ENCODE results near the gene CXorf38. TPM values are rescaled to one million over a fixed set of nuclear protein-coding genes. Genes with fewer than 3 reads are reported as not detected.

The CXorf38 gene
- total and polyA plus RNA-seq, 2 experiments from 2014 or later, result 9.4 to 12.9 TPM

DNA sequence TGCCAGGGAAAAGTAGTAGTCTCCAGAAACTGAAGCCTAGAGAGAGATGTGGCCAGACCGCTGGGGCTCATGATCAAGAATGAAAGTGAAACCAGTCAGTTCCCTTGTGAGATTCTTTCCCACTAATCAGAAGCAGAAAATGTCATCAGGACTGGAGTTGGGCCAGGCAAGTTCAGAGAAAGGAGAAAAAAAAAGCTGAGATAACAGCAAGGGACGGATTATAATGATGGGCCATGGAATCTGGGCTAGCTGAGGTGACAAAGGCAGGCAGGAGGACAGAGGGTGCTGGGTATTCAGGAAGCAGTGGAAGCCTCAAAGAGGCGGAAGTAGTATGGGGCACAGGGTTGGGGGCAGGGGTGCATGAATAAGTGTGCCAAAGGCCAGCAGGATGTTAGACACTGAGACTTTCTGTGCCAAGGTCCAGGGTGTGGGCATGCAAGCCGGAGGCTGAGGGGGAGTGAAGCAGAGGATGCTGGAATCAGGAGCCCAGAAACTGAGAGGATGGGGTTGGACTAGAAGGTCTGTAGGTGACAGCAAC lies 2.5 kb downstream of the CXorf38 start:
- H3K4me3 ChIP-seq, result peak overlapping the region; percentile 79
- H3K9ac ChIP-seq, result peak overlapping the region; percentile 86
- TF ChIP-seq EZH2phosphoT487 (IDR thresholded peaks at IDR 0.05; ENCODE audit: insufficient read depth, low read depth) (no peak), EZH2 (IDR thresholded peaks at IDR 0.05; ENCODE audit: insufficient read depth, poor library complexity, severe bottlenecking) (no peak)
- H3F3A ChIP-seq (ENCODE audit: insufficient read depth), result peaks cover 17% of the 10 kb centered on the region
- peak overlapping the region; percentile 95 for H3K27ac ChIP-seq
- in situ Hi-C loops (cut with MboI), result no loop called here
- no peaks in the 10 kb centered on the region for H4K20me1 ChIP-seq (ENCODE audit: insufficient read depth)
- peaks cover 8% of the 10 kb centered on the region for H3K4me1 ChIP-seq (ENCODE audit: insufficient read depth)
- DNase-seq, result peak; percentile 80
- H3K9me2 ChIP-seq (ENCODE audit: insufficient read depth), result no peaks in the 10 kb centered on the region
- no peaks in the 10 kb centered on the region for H3K27me3 ChIP-seq (replicated peaks; ENCODE audit: insufficient read depth)
- 1 to 5% methylated on average over 3 to 4 of the region's 4 CpGs for WGBS, 2 experiments (ENCODE audit: low coverage in 1 of 2, low lambda C conversion rate in 2 of 2, missing lambda C conversion rate in 2 of 2)
- H3K36me3 ChIP-seq (ENCODE audit: low read depth), result no peaks in the 10 kb centered on the region; the same call in 1 of the 2 replicates
- H2AFZ ChIP-seq, result peak overlapping the region; percentile 62
- peaks cover 64% of the 10 kb centered on the region for H3K79me2 ChIP-seq (ENCODE audit: insufficient read depth)
- peak overlapping the region; percentile 93 for H3K4me2 ChIP-seq (ENCODE audit: unreplicated experiment)
- no peaks in the 10 kb centered on the region for H3K9me3 ChIP-seq (ENCODE audit: low read depth)

DNA sequence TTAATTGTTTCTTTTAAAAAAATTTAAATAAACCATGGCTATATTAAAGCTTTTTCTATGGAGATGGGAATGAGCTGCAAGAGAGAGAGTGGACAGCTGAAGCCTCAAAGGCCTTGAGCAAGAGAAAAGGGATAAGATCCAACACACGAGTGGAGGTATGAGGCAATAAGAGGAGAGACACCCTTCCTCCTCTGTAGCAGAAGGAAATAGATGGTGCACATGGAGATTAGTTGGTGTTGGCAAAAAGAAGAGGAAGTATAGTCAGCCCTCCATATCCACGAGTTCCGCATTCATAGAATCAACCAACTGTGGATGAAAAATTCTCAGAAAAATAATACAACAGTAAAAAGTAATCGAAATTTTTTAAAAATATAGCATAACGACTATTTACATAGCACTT lies 3.2 kb downstream of the CXorf38 start:
- peak overlapping the region; percentile 93 for H3K4me2 ChIP-seq (ENCODE audit: unreplicated experiment)
- H2AFZ ChIP-seq, result peak overlapping the region; percentile 62; the same call in 1 of the 2 replicates
- H3K79me2 ChIP-seq (ENCODE audit: insufficient read depth), result peaks cover 71% of the 10 kb centered on the region
- peak overlapping the region; percentile 79 for H3K4me3 ChIP-seq
- no peaks in the 10 kb centered on the region for H4K20me1 ChIP-seq (ENCODE audit: insufficient read depth)
- H3K27me3 ChIP-seq (replicated peaks; ENCODE audit: insufficient read depth), result no peaks in the 10 kb centered on the region
- H3K27ac ChIP-seq, result peak overlapping the region; percentile 95
- peak overlapping the region; percentile 86 for H3K9ac ChIP-seq
- WGBS, 2 experiments (ENCODE audit: low coverage in 1 of 2, low lambda C conversion rate in 2 of 2, missing lambda C conversion rate in 2 of 2), result 6 to 15% methylated on average over 5 of the region's 5 CpGs
- in situ Hi-C loops (cut with MboI), result no loop called here
- H3K9me2 ChIP-seq (ENCODE audit: insufficient read depth), result no peaks in the 10 kb centered on the region
- peak; percentile 66 for DNase-seq
- H3K9me3 ChIP-seq (ENCODE audit: low read depth), result no peaks in the 10 kb centered on the region
- TF ChIP-seq EZH2 (IDR thresholded peaks at IDR 0.05; ENCODE audit: insufficient read depth, poor library complexity, severe bottlenecking), result no peak
- TF ChIP-seq EZH2phosphoT487 (IDR thresholded peaks at IDR 0.05; ENCODE audit: insufficient read depth, low read depth), result no peak
- H3F3A ChIP-seq (ENCODE audit: insufficient read depth), result peaks cover 17% of the 10 kb centered on the region
- H3K36me3 ChIP-seq (ENCODE audit: low read depth), result peaks cover under 1% of the 10 kb centered on the region; the same call in 1 of the 2 replicates
- peaks cover 8% of the 10 kb centered on the region for H3K4me1 ChIP-seq (ENCODE audit: insufficient read depth)

DNA sequence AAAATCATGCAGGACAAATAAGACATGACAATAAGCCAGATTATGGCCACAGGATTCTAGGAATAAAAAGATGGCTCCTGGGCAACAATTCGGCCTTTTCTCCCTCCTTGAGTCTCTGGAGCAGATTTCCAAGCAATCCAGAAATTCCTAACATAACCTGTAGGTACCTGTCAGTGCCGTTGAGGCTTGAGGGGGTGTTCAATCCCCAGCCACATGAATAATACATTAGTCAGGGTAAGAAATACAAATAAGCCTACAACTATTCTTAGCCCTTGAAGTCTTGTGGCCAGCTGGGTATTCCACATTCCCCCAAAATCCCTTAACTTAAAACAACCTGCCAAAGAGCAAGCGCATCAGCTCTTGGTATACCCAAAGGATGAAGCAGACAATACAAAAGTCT lies 9.7 kb downstream of the CXorf38 start:
- Histone ChIP-seq H3K27me3 (replicated peaks; ENCODE audit: insufficient read depth) (no peaks in the 10 kb centered on the region), H3K9ac (no peak overlapping the region), H3K9me2 (ENCODE audit: insufficient read depth) (no peaks in the 10 kb centered on the region), H4K20me1 (ENCODE audit: insufficient read depth) (no peaks in the 10 kb centered on the region), H3K36me3 (ENCODE audit: low read depth) (peaks cover 24% of the 10 kb centered on the region; the same call in 1 of the 2 replicates), H3K4me3 (no peak overlapping the region), H2AFZ (no peak overlapping the region), H3K4me2 (ENCODE audit: unreplicated experiment) (no peak overlapping the region), H3K4me1 (ENCODE audit: insufficient read depth) (no peaks in the 10 kb centered on the region), H3K27ac (no peak overlapping the region), H3K79me2 (ENCODE audit: insufficient read depth) (peaks cover 59% of the 10 kb centered on the region), H3K9me3 (ENCODE audit: low read depth) (no peaks in the 10 kb centered on the region), H3F3A (ENCODE audit: insufficient read depth) (no peaks in the 10 kb centered on the region)
- no peak for DNase-seq
- WGBS, 2 experiments (ENCODE audit: low coverage in 1 of 2, low lambda C conversion rate in 2 of 2, missing lambda C conversion rate in 2 of 2), result 88 to 91% methylated on average over 3 of the region's 3 CpGs
- TF ChIP-seq EZH2 (IDR thresholded peaks at IDR 0.05; ENCODE audit: insufficient read depth, poor library complexity, severe bottlenecking), result no peak
- TF ChIP-seq EZH2phosphoT487 (IDR thresholded peaks at IDR 0.05; ENCODE audit: insufficient read depth, low read depth), result no peak
- in situ Hi-C loops (cut with MboI), result no loop called here

DNA sequence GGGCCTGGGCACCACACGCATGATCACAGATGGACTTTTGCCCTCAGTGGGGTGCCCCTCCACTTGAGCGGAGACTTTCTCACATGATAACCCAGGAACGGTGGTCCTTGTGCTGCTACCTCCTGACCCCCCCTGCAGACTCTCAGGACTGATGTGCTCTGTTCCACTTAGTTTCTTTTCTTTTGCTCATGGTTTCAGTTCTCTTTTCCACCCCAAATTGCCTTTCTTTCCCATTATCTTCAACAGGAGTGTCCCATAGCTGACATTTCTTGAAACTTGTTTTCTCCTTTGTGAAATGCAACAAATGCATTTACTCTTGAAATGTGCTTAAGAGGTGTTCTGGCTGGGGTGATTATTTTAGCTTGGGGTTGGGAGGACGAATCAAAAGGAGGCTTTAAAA lies 15.2 kb downstream of the CXorf38 start:
- no peaks in the 10 kb centered on the region for H4K20me1 ChIP-seq (ENCODE audit: insufficient read depth)
- H3K9me2 ChIP-seq (ENCODE audit: insufficient read depth), result no peaks in the 10 kb centered on the region
- DNase-seq, result no peak
- H3K4me1 ChIP-seq (ENCODE audit: insufficient read depth), result no peaks in the 10 kb centered on the region
- no peak overlapping the region for H3K27ac ChIP-seq
- H3K4me3 ChIP-seq, result no peak overlapping the region
- H3F3A ChIP-seq (ENCODE audit: insufficient read depth), result no peaks in the 10 kb centered on the region
- H3K9me3 ChIP-seq (ENCODE audit: low read depth), result no peaks in the 10 kb centered on the region
- H3K27me3 ChIP-seq (replicated peaks; ENCODE audit: insufficient read depth), result no peaks in the 10 kb centered on the region
- H3K9ac ChIP-seq, result no peak overlapping the region
- 84 to 89% methylated on average over 3 of the region's 4 CpGs for WGBS, 2 experiments (ENCODE audit: low coverage in 1 of 2, low lambda C conversion rate in 2 of 2, missing lambda C conversion rate in 2 of 2)
- H2AFZ ChIP-seq, result no peak overlapping the region
- H3K36me3 ChIP-seq (ENCODE audit: low read depth), result peaks cover 14% of the 10 kb centered on the region; the same call in 1 of the 2 replicates
- TF ChIP-seq EZH2phosphoT487 (IDR thresholded peaks at IDR 0.05; ENCODE audit: insufficient read depth, low read depth), result no peak
- no peak for TF ChIP-seq EZH2 (IDR thresholded peaks at IDR 0.05; ENCODE audit: insufficient read depth, poor library complexity, severe bottlenecking)
- peaks cover 10% of the 10 kb centered on the region; the same call in 1 of the 2 replicates for H3K79me2 ChIP-seq (ENCODE audit: insufficient read depth)
- no peak overlapping the region for H3K4me2 ChIP-seq (ENCODE audit: unreplicated experiment)
- in situ Hi-C loops (cut with MboI), result no loop called here

All from GM23248 (cell line).